CD14-positive monocyte (primary cell): ENCODE measurements around the gene TIMP1. TPM values are rescaled to one million over a fixed set of nuclear protein-coding genes. Genes with fewer than 3 reads are reported as not detected.

ENCODE experiments used
- DNase-seq, 3 donors: peaks; one replicate each; pipeline ENCODE4 v3.0.0-alpha.2; 2011 to 2022
- H2AFZ ChIP-seq: 2 replicates; pipeline ENCODE4 v1.6.0; 2012; ENCODE audit warnings: mild to moderate bottlenecking, low read depth, low read length, inconsistent platforms; ENCODE audit not compliant: insufficient read depth, poor library complexity, severe bottlenecking
- H3K27ac ChIP-seq, 2 donors: 1 replicate in 1 of 2; 2 replicates in 1 of 2; pipeline ENCODE4 v1.5.1; 2012 to 2013; ENCODE audit warnings: low read length in 2 of 2, control low read depth in 1 of 2, inconsistent platforms in 1 of 2, low read depth in 1 of 2, mild to moderate bottlenecking in 1 of 2
- H3K27me3 ChIP-seq, 2 donors: one replicate each; pipeline versions ENCODE4 v1.6.0 to v1.6.1; 2011 to 2013; ENCODE audit warnings: low read length in 2 of 2; ENCODE audit not compliant: control insufficient read depth in 2 of 2, insufficient read depth in 2 of 2
- H3K36me3 ChIP-seq, 2 donors: replicated peaks in 1 of 2; 1 replicate in 1 of 2; 2 replicates in 1 of 2; pipeline versions ENCODE4 v1.5.1 to v1.6.1; 2012 to 2013; ENCODE audit warnings: low read length in 2 of 2, control low read depth in 1 of 2, inconsistent platforms in 1 of 2, mild to moderate bottlenecking in 1 of 2; ENCODE audit not compliant: insufficient read depth in 2 of 2, control insufficient read depth in 1 of 2
- H3K4me1 ChIP-seq, 2 donors: 1 replicate in 1 of 2; 2 replicates in 1 of 2; pipeline versions ENCODE4 v1.5.1 to v1.6.1; 2012 to 2013; ENCODE audit warnings: low read length in 2 of 2, control low read depth in 1 of 2, inconsistent platforms in 1 of 2, mild to moderate bottlenecking in 1 of 2, moderate library complexity in 1 of 2; ENCODE audit not compliant: insufficient read depth in 2 of 2, control insufficient read depth in 1 of 2
- H3K4me2 ChIP-seq: replicated peaks from 2 replicates; pipeline ENCODE3; 2012; ENCODE audit warnings: low read length, moderate library complexity, mild to moderate bottlenecking; ENCODE audit not compliant: poor library complexity, severe bottlenecking; ENCODE audit errors: extremely low read depth
- H3K4me3 ChIP-seq, 3 experiments: fragments of 200-600 bp in 1 of 3; sonication (generic) in 1 of 3; replicated peaks in 1 of 3; 1 replicate in 2 of 3; 2 replicates in 1 of 3; pipeline ENCODE4 v1.5.1; 2011 to 2013; ENCODE audit warnings: low read length in 3 of 3, mild to moderate bottlenecking in 3 of 3, control low read depth in 2 of 3, low read depth in 2 of 3, inconsistent platforms in 1 of 3, moderate library complexity in 1 of 3
- H3K79me2 ChIP-seq: 2 replicates; pipeline ENCODE4 v1.6.0; 2012; ENCODE audit warnings: mild to moderate bottlenecking, control low read depth, inconsistent platforms, low read length, moderate library complexity; ENCODE audit not compliant: insufficient read depth
- H3K9ac ChIP-seq: 2 replicates; pipeline ENCODE4 v1.6.0; 2017; ENCODE audit warnings: low read length, mild to moderate bottlenecking; ENCODE audit not compliant: insufficient read depth, poor library complexity, severe bottlenecking
- H3K9me3 ChIP-seq, 2 donors: replicated peaks in 1 of 2; 1 replicate in 1 of 2; 2 replicates in 1 of 2; pipeline versions ENCODE4 v1.5.1 to v1.6.1; 2012 to 2013; ENCODE audit warnings: low read length in 2 of 2, control low read depth in 1 of 2; ENCODE audit not compliant: control insufficient read depth in 1 of 2, insufficient read depth in 1 of 2
- H4K20me1 ChIP-seq: 2 replicates; pipeline ENCODE4 v1.6.0; 2012; ENCODE audit warnings: mild to moderate bottlenecking, low read length, control low read depth, moderate library complexity; ENCODE audit not compliant: insufficient read depth
- H3K27ac Mint-ChIP-seq, 7 donors: one replicate each; pipeline ENCODE4 v1.8.0; 2020; ENCODE audit warnings: mild to moderate bottlenecking in 7 of 7, mixed read lengths in 7 of 7, moderate library complexity in 6 of 7, inconsistent platforms in 2 of 7
- H3K27me3 Mint-ChIP-seq, 3 donors: one replicate each; pipeline ENCODE4 v1.8.0; 2021 to 2022; ENCODE audit warnings: low read depth in 3 of 3, mild to moderate bottlenecking in 3 of 3, mixed read lengths in 3 of 3, moderate library complexity in 3 of 3, inconsistent platforms in 1 of 3
- H3K36me3 Mint-ChIP-seq, 2 donors: one replicate each; pipeline ENCODE4 v1.8.0; 2020; ENCODE audit warnings: mixed read lengths in 2 of 2, inconsistent platforms in 1 of 2, mild to moderate bottlenecking in 1 of 2
- H3K4me1 Mint-ChIP-seq: one replicate; pipeline ENCODE4 v1.8.0; 2020; ENCODE audit warnings: mild to moderate bottlenecking, mixed read lengths
- H3K4me3 Mint-ChIP-seq, 2 donors: one replicate each; pipeline ENCODE4 v1.8.0; 2020; ENCODE audit warnings: mild to moderate bottlenecking in 2 of 2, mixed read lengths in 2 of 2, moderate library complexity in 1 of 2
- H3K9me3 Mint-ChIP-seq, 7 donors: one replicate each; pipeline ENCODE4 v1.8.0; 2020 to 2022; ENCODE audit warnings: mixed read lengths in 7 of 7, mild to moderate bottlenecking in 6 of 7, moderate library complexity in 6 of 7, inconsistent platforms in 2 of 7
- CTCF ChIP-seq: fragments of 200-600 bp; IDR thresholded peaks from one replicate; pipeline ENCODE4 v1.8.0; 2022; ENCODE audit warnings: antibody characterized with exemption, mild to moderate bottlenecking
- WGBS: methylation state at CpG from one replicate; pipeline ENCODE4 v1.1.5; 2013; ENCODE audit warnings: missing lambda C conversion rate; ENCODE audit not compliant: insufficient coverage; 5-methylcytosine and 5-hydroxymethylcytosine counted together
- intact Hi-C, 2 donors: fragments of 100-400 bp; cut with micrococcal nuclease; formaldehyde crosslinking; loops; one replicate each; pipeline versions ENCODE4 v1.15.0 to v1.15.1; 2023
- polyA plus RNA-seq, 3 donors: library from polyadenylated mRNA; depleted of rRNA in 1 of 3; unstranded in 2 of 3; stranded (reverse) in 1 of 3; fragments of 300-500 nt in 2 of 3; fragments of >200 nt in 1 of 3; fragmentation: Illumina TruSeq in 2 of 3; gene quantifications; 1 replicate in 2 of 3; 2 replicates in 1 of 3; pipeline ENCODE4 v1.2.3, GENCODE V29; 2012 to 2021

TIMP1 gene
- polyA plus RNA-seq, 3 donors: 591 to 682 (median 632) TPM

- H3K36me3 ChIP-seq: no peaks in the 10 kb centered on the region
- Mint-ChIP-seq H3K27ac (peak overlapping the region in 3 of 7 donors; percentile 33 to 65 (median 60)), H3K4me3 (peak overlapping the region in 1 of 2 donors; percentile 48), H3K4me1 (peaks cover 15% of the 10 kb centered on the region), H3K36me3 (no peaks in the 10 kb centered on the region), H3K27me3 (peaks cover 0 to 16% (median 0%) of the 10 kb centered on the region in 3 donors), H3K9me3 (peaks cover 0 to 2% (median 0%) of the 10 kb centered on the region in 7 donors)
- H3K27ac ChIP-seq: no peak overlapping the region
- H3K4me2 ChIP-seq: peak overlapping the region; percentile 24
- H3K4me3 ChIP-seq: no peak overlapping the region
- peaks cover 8 to 13% of the 10 kb centered on the region in 2 donors for H3K4me1 ChIP-seq
- H3K9ac ChIP-seq: no peak overlapping the region
- H3K9me3 ChIP-seq: no peaks in the 10 kb centered on the region
- H4K20me1 ChIP-seq: no peaks in the 10 kb centered on the region
- DNase-seq: peak in 2 of 3 donors; percentile 65 to 70
- no peaks in the 10 kb centered on the region for H3K27me3 ChIP-seq
- peak; percentile 22 for TF ChIP-seq CTCF
- no CpG with 5 or more reads among the region's 15 CpGs for WGBS
- no peak overlapping the region for H2AFZ ChIP-seq
- intact Hi-C loops: no loop called here
- no peaks in the 10 kb centered on the region for H3K79me2 ChIP-seq
These were observed 41.3 kb upstream of the TIMP1 start for GRCh38 chrX:47540754-47541538.

DNA sequence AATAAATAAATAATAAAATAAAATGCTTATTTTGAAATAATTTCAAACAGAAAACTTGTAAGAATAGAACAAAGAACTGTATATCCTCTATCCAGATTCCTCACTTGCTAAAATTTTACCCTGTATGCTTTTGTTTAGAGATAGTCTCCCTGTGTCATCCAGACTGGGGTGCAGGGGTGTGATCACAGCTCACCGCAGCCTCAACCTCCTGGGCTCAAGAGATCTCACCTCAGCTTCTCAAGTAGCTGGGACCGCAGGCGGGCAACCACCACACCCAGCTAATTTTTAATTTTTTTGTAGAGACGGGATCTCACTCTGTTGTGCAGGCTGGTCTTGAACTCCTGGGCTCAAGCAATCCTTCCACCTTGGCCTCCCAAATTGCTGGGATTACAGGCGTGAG is 38.7 kb upstream of the TIMP1 start:
- H3K36me3 Mint-ChIP-seq: no peaks in the 10 kb centered on the region
- DNase-seq: no peak
- H3K27ac Mint-ChIP-seq: no peak overlapping the region
- TF ChIP-seq CTCF: no peak
- Histone ChIP-seq H3K4me2 (no peak overlapping the region), H3K9me3 (no peaks in the 10 kb centered on the region), H3K79me2 (no peaks in the 10 kb centered on the region), H3K36me3 (no peaks in the 10 kb centered on the region), H3K9ac (no peak overlapping the region), H2AFZ (no peak overlapping the region), H3K27me3 (no peaks in the 10 kb centered on the region), H3K27ac (no peak overlapping the region), H4K20me1 (no peaks in the 10 kb centered on the region), H3K4me1 (peaks cover 12 to 17% of the 10 kb centered on the region in 2 donors), H3K4me3 (no peak overlapping the region)
- peaks cover 18% of the 10 kb centered on the region for H3K4me1 Mint-ChIP-seq
- no peak overlapping the region for H3K4me3 Mint-ChIP-seq
- intact Hi-C loops: no loop called here
- peaks cover 0 to 12% (median 0%) of the 10 kb centered on the region in 3 donors for H3K27me3 Mint-ChIP-seq
- H3K9me3 Mint-ChIP-seq: peaks cover 0 to 2% (median 0%) of the 10 kb centered on the region in 7 donors
- WGBS: no CpG with 5 or more reads among the region's 5 CpGs
